ENCODE data around the gene PANX2.
"Not testable (repeated sequence)": the region's sequence is repeated elsewhere in the genome, so short reads cannot be mapped to it uniquely, and the experiment has no call there.

PANX2 gene

DNA sequence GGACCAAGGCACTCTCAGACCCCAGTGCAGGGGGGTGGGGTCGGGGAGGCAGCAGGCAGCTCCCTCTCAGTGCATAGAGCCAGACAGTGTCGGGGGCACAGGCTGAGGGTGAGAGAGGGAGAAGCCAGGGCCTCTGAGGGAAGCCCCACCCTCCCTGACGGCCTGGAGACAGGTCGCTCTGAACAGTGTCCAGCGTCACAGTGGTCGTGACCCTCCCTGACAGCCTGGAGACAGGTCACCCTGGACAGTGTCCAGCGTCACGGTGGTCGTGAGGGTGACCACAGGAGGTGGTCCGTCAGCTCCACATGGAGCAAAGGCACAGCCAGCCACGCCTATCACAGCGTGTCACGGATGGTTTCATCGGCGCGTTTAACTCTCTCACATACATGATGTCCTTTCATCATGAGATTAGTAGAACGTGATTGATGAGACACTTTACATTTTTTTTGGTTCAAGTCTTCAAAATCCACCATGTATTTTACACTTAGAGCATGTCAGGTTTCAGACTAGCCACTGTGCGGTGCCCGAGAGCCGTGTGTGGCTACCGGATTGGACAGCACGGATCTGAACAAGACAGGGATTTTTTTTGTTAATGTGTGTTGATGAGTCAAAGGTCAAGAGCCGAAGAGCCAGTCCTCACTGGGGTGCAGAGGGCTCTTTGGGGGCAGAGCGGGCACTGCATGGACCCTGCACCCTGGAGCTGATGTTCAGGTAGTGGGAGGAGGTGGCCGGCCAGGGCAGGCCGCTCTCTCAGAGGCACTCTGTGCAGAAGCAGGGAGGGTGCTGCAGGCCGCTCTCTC lies 23.9 kb upstream of the PANX2 start:
- H3K9me3 ChIP-seq (ENCODE audit: control insufficient read depth in 1 of 2, low read length in 2 of 2) = no peaks in the 10 kb centered on the region
- no peak overlapping the region for H3K9ac ChIP-seq (ENCODE audit: low read depth in 1 of 2, low read length in 2 of 2)
- peaks cover 0 to 10% of the 10 kb centered on the region in 2 donors for H3K27me3 ChIP-seq (ENCODE audit: control insufficient read depth in 1 of 2, insufficient read depth in 2 of 2, low read length in 2 of 2)

DNA sequence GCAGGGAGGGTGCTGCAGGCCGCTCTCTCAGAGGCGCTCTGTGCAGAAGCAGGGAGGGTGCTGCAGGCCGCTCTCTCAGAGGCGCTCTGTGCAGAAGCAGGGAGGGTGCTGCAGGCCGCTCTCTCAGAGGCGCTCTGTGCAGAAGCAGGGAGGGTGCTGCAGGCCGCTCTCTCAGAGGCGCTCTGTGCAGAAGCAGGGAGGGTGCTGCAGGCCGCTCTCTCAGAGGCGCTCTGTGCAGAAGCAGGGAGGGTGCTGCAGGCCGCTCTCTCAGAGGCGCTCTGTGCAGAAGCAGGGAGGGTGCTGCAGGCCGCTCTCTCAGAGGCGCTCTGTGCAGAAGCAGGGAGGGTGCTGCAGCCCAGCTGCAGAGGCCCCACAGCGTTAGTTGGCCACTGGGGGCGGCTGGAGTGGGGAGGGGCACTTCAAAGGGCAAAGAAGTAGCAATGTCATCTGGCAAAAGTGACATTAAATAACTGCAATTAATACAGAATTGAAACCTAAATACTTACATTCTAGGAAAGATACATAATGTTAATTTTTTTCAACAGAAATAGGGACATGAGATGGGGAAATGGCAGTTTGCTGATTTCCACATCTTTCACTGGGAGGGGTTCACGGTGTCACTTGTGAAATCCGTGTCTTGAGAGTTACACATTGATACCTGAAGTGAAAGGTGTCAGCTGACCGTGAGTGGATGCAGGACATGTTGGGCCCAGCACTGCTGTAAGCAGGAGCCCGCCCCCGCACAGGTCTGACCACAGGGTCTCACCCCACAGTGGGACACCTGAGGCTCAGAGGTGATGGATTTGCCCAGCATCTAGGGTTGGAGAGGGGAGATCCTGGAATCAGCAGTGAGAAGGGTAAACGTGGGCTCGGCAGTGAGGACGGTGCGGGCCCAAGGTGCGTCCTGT lies 23.0 kb upstream of the PANX2 start:
- not testable (repeated sequence) for H3K9ac ChIP-seq (ENCODE audit: low read depth in 1 of 2, low read length in 2 of 2); H3K9me3 ChIP-seq (ENCODE audit: control insufficient read depth in 1 of 2, low read length in 2 of 2); H3K27me3 ChIP-seq (ENCODE audit: control insufficient read depth in 1 of 2, insufficient read depth in 2 of 2, low read length in 2 of 2); H3K36me3 ChIP-seq (ENCODE audit: control insufficient read depth in 1 of 2, insufficient read depth in 2 of 2, low read length in 2 of 2); H3K27ac ChIP-seq (ENCODE audit: low read depth, low read length); H3K4me3 ChIP-seq (ENCODE audit: low read depth in 1 of 2, low read length in 2 of 2)
- peaks cover 0 to 21% of the 10 kb centered on the region in 2 donors for H3K4me1 ChIP-seq (ENCODE audit: control insufficient read depth in 1 of 2, insufficient read depth in 2 of 2, low read length in 2 of 2)

More for the DNA sequence above, 23.9 kb upstream of the PANX2 start:
- peaks cover 0 to 21% of the 10 kb centered on the region in 2 donors for H3K4me1 ChIP-seq (ENCODE audit: control insufficient read depth in 1 of 2, insufficient read depth in 2 of 2, low read length in 2 of 2)
- no peak overlapping the region for H3K4me3 ChIP-seq (ENCODE audit: low read depth in 1 of 2, low read length in 2 of 2)
- no peak overlapping the region for H3K27ac ChIP-seq (ENCODE audit: low read depth, low read length)
- H3K36me3 ChIP-seq (ENCODE audit: control insufficient read depth in 1 of 2, insufficient read depth in 2 of 2, low read length in 2 of 2) = no peaks in the 10 kb centered on the region

DNA sequence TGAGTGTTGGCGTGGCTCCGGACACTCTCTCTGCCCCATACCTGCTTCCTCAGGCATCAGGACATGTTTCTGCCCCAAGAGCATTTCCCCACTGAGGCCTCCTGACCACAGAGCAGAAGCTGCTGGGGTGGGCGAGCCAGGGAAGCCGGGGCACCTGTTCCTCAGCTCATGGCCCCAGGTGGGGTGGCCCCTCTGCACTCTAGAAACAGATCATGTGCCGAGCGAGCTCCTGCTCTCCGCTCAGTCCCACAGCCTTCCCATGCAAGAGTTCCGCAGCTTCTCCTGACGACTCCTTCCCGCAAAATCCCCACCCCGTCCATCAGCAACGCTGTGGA lies 22.4 kb upstream of the PANX2 start:
- Histone ChIP-seq H3K9ac (ENCODE audit: low read depth in 1 of 2, low read length in 2 of 2) (no peak overlapping the region), H3K4me1 (ENCODE audit: control insufficient read depth in 1 of 2, insufficient read depth in 2 of 2, low read length in 2 of 2) (peaks cover 0 to 21% of the 10 kb centered on the region in 2 donors), H3K36me3 (ENCODE audit: control insufficient read depth in 1 of 2, insufficient read depth in 2 of 2, low read length in 2 of 2) (no peaks in the 10 kb centered on the region), H3K4me3 (ENCODE audit: low read depth in 1 of 2, low read length in 2 of 2) (no peak overlapping the region), H3K27me3 (ENCODE audit: control insufficient read depth in 1 of 2, insufficient read depth in 2 of 2, low read length in 2 of 2) (peaks cover 0 to 6% of the 10 kb centered on the region in 2 donors), H3K9me3 (ENCODE audit: control insufficient read depth in 1 of 2, low read length in 2 of 2) (no peaks in the 10 kb centered on the region), H3K27ac (ENCODE audit: low read depth, low read length) (no peak overlapping the region)

DNA sequence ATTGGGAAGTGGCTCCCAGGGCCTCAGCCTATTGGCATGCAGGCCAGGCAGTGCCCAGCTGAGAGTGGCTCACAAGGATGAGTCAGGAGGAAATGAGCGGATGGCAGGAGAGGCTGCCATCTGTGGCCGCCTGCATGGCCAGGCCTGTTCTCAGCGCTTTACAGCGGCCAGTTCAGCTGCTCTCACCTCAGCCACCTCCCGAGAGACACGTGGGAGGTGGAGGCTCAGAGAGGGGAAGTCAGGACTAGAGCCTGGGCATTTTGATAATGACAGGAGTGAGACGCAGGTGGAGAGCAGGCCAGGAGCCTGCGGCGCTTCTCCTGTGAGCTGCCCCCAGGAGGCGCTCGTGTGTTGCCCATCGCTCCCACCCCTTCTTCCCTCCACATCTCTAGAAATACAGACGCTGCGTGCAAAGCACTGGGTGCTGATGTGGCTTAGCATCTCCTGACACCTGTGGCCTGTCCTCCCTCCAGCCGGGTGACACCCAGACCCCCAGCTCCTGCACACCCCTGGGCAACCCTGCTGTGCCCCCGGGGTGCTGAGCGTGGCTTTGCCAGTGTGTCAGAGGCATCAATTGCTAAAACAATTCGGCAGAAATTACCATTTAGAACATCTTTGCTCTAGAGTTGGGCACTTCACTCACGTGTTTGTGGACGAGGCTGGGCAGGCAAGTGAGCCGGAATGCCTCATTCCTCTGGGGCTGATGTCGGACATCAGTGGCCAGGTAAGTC lies 21.4 kb upstream of the PANX2 start:
- Histone ChIP-seq H3K9ac (ENCODE audit: low read depth in 1 of 2, low read length in 2 of 2) (no peak overlapping the region), H3K9me3 (ENCODE audit: control insufficient read depth in 1 of 2, low read length in 2 of 2) (no peaks in the 10 kb centered on the region), H3K4me1 (ENCODE audit: control insufficient read depth in 1 of 2, insufficient read depth in 2 of 2, low read length in 2 of 2) (peaks cover 0 to 21% of the 10 kb centered on the region in 2 donors), H3K4me3 (ENCODE audit: low read depth in 1 of 2, low read length in 2 of 2) (no peak overlapping the region), H3K27ac (ENCODE audit: low read depth, low read length) (no peak overlapping the region), H3K27me3 (ENCODE audit: control insufficient read depth in 1 of 2, insufficient read depth in 2 of 2, low read length in 2 of 2) (no peaks in the 10 kb centered on the region), H3K36me3 (ENCODE audit: control insufficient read depth in 1 of 2, insufficient read depth in 2 of 2, low read length in 2 of 2) (no peaks in the 10 kb centered on the region)

DNA sequence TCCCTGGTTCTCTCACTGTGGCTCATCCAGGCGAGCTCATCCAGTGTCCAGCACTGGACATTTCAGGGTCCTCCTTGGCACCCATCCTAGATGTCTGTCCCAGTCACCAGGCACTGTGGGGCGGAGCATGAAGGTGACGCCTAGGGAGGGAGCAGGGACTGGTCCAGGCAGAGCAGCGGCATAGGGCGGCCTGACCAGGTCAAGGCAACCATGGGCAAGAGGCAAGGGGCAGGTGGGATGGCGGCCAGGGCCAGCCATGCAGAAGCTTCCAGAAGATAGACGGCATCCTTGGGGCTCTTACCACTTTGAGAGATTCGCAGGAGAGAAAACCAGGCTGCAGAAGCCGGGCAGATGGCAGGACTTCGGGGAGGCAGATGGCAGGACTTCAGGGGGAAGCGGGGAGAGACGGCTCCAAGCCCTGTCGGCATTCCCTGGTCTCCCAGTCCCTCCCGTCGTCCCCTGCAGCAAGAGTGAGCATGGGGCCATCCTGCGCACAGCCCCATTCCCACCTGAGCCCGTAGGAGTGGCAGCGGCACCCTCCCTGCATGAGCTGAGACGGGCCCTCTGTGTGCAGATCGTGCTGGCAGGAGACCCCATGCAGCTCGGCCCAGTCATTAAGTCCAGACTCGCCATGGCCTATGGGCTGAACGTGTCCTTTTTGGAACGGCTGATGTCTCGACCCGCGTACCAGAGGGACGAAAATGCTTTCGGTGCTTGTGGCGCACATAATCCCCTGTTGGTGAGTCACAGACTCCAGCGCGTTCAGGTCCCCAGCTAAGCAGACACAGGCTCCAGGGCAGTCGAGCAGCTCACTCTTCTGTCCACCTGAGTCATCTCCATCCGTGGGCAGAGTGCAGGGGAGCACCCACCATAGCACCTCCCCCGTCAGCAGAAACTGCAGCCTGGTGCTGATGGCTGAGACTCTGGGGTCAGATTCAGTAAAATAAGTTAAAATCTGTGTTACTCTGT lies 20.1 kb upstream of the PANX2 start:
- Histone ChIP-seq H3K27ac (ENCODE audit: low read depth, low read length) (no peak overlapping the region), H3K4me3 (ENCODE audit: low read depth in 1 of 2, low read length in 2 of 2) (no peak overlapping the region), H3K4me1 (ENCODE audit: control insufficient read depth in 1 of 2, insufficient read depth in 2 of 2, low read length in 2 of 2) (peaks cover 0 to 21% of the 10 kb centered on the region in 2 donors), H3K27me3 (ENCODE audit: control insufficient read depth in 1 of 2, insufficient read depth in 2 of 2, low read length in 2 of 2) (no peaks in the 10 kb centered on the region), H3K9ac (ENCODE audit: low read depth in 1 of 2, low read length in 2 of 2) (no peak overlapping the region), H3K9me3 (ENCODE audit: control insufficient read depth in 1 of 2, low read length in 2 of 2) (no peaks in the 10 kb centered on the region), H3K36me3 (ENCODE audit: control insufficient read depth in 1 of 2, insufficient read depth in 2 of 2, low read length in 2 of 2) (no peaks in the 10 kb centered on the region)

DNA sequence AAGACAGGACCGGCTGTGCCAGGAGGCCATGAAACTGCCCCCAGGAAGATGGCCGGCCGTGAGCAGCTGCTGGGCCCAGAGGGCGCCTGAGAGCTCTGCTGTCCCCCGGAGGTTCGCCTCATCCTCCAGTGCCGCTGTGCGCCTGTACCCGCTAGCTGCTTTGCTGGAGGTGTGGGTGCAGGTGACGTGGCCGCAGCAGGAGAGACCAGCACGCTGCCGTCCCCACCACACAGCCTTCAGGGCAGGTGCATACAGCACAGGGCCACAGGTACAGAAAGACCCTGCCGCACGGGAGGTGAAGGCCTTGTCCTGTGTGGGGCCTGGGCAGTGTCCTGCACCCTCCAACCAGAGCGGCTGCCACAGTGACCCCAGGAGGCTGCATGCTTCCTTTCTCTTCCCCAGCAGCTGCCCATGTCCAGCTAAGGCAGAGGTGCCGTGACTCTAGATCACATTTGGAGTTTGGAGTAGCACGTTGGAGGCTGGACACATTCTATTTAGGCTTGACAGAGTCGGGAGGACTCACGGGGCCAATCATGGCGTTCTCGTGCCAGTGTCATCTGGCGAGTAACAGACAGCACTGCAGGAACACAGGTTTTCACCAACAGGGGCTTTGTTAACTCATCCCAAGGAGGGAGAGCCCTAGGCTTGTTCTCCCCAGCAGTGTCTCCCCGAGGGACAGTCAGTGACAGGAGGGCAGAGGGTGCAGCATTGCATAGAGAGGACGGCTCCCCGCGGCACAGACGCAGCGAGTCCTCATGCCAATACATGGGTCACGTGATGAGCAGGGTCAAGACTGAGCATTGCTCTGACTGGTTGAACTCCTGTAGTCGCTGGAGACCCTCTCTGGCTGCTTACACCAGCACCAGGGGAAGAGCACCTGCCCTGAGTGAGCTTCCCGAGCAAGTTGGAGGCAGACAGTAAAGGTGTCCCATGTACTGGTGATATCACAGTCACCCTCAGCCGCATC lies 18.7 kb upstream of the PANX2 start:
- no peak overlapping the region for H3K4me3 ChIP-seq (ENCODE audit: low read depth in 1 of 2, low read length in 2 of 2)
- H3K36me3 ChIP-seq (ENCODE audit: control insufficient read depth in 1 of 2, insufficient read depth in 2 of 2, low read length in 2 of 2) = no peaks in the 10 kb centered on the region
- peaks cover 0 to 8% of the 10 kb centered on the region in 2 donors for H3K4me1 ChIP-seq (ENCODE audit: control insufficient read depth in 1 of 2, insufficient read depth in 2 of 2, low read length in 2 of 2)
- H3K27ac ChIP-seq (ENCODE audit: low read depth, low read length) = no peak overlapping the region
- H3K27me3 ChIP-seq (ENCODE audit: control insufficient read depth in 1 of 2, insufficient read depth in 2 of 2, low read length in 2 of 2) = no peaks in the 10 kb centered on the region
- H3K9me3 ChIP-seq (ENCODE audit: control insufficient read depth in 1 of 2, low read length in 2 of 2) = no peaks in the 10 kb centered on the region
- H3K9ac ChIP-seq (ENCODE audit: low read depth in 1 of 2, low read length in 2 of 2) = no peak overlapping the region

DNA sequence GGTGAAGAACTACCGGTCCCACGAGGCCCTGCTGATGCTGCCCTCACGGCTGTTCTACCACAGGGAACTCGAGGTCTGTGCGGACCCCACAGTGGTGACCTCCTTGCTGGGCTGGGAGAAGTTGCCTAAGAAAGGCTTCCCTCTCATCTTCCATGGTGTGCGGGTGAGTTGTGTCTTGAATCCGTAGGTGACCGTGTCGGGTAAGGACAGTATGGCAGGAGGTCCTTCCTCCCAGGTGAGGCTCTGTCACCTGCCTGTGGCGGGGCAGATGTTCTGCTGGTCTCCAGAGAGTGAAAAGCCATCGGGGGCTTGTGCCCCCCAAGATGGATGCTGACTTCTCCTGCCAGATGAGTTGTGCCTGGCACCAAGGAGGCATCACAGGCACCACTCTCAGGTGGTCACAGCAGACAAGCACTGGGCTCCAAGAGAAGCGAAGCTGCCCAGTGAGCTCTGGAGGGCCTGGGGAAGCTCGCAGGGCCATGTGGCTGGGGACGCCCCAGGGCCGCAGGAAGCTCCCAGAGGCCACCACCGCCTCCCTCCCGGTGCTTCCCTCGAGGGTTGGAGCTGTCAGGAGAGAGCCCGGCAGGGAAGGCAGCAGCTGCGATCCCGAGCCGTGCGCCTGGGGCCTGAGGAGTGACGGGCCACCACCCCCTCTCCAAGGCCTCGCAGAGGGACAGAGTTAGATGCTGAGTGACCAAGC lies 17.3 kb upstream of the PANX2 start:
- peaks cover 0 to 6% of the 10 kb centered on the region in 2 donors for H3K4me1 ChIP-seq (ENCODE audit: control insufficient read depth in 1 of 2, insufficient read depth in 2 of 2, low read length in 2 of 2)
- no peak overlapping the region for H3K27ac ChIP-seq (ENCODE audit: low read depth, low read length)
- no peak overlapping the region for H3K4me3 ChIP-seq (ENCODE audit: low read depth in 1 of 2, low read length in 2 of 2)
- H3K36me3 ChIP-seq (ENCODE audit: control insufficient read depth in 1 of 2, insufficient read depth in 2 of 2, low read length in 2 of 2) = no peaks in the 10 kb centered on the region
- no peaks in the 10 kb centered on the region for H3K9me3 ChIP-seq (ENCODE audit: control insufficient read depth in 1 of 2, low read length in 2 of 2)
- H3K9ac ChIP-seq (ENCODE audit: low read depth in 1 of 2, low read length in 2 of 2) = no peak overlapping the region
- H3K27me3 ChIP-seq (ENCODE audit: control insufficient read depth in 1 of 2, insufficient read depth in 2 of 2, low read length in 2 of 2) = no peaks in the 10 kb centered on the region

DNA sequence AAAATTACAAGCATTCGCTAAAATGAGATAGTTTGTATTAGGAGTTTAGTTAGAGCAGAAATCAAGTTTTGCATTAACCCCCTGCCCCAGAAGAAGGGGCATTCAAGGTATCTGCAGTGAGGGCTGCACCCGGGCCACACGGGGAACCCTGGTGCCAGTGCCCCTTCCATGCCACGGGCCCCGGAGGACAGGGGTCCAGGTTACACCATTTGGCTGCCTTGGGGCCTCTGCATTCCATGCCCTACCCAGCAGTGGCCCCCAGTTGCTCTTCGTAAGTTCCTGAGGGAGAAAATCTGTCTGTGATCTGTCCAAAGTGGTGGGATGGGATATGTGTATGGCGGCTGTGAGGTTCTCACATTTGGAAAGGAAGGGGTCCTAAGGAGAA lies 16.8 kb upstream of the PANX2 start:
- Histone ChIP-seq H3K4me1 (ENCODE audit: control insufficient read depth in 1 of 2, insufficient read depth in 2 of 2, low read length in 2 of 2) (peaks cover 0 to 6% of the 10 kb centered on the region in 2 donors), H3K9me3 (ENCODE audit: control insufficient read depth in 1 of 2, low read length in 2 of 2) (no peaks in the 10 kb centered on the region), H3K36me3 (ENCODE audit: control insufficient read depth in 1 of 2, insufficient read depth in 2 of 2, low read length in 2 of 2) (no peaks in the 10 kb centered on the region), H3K27ac (ENCODE audit: low read depth, low read length) (no peak overlapping the region), H3K4me3 (ENCODE audit: low read depth in 1 of 2, low read length in 2 of 2) (no peak overlapping the region), H3K27me3 (ENCODE audit: control insufficient read depth in 1 of 2, insufficient read depth in 2 of 2, low read length in 2 of 2) (no peaks in the 10 kb centered on the region), H3K9ac (ENCODE audit: low read depth in 1 of 2, low read length in 2 of 2) (no peak overlapping the region)
